Endothelial cell of umbilical vein (primary cell): ENCODE results near the gene MYCL. TPM values are rescaled to one million over a fixed set of nuclear protein-coding genes. Genes with fewer than 3 reads are reported as not detected.

Experiments used
- BruUV-seq: library from RNA; stranded (reverse); fragments of 400-500 nt; replicated peaks from 2 replicates; lab custom pipeline; 2021; lab: Mats Ljungman, UMichigan
- CTCF ChIA-PET: fragments of 300-600, 350-600 bp; sonication (Branson Sonifier 250); formaldehyde crosslinking; loops from one replicate; lab custom pipeline; 2021; ENCODE audit warnings: antibody characterized with exemption, inconsistent platforms; lab: Charles Lee
- POLR2A ChIA-PET: fragments of 300-600, 350-600 bp; sonication (Branson Sonifier 250); formaldehyde crosslinking; loops from one replicate; lab custom pipeline; 2021; ENCODE audit warnings: antibody characterized with exemption, inconsistent platforms; lab: Charles Lee
- DNase-seq: peaks from one replicate; pipeline ENCODE4 v3.0.0-alpha.2; 2011; ENCODE audit warnings: low read depth, low spot score
- FAIRE-seq: peaks from 2 replicates; lab custom pipeline; 2011; peaks lifted over from hg19 to GRCh38; lab: Jason Lieb, UNC
- H2AFZ ChIP-seq: 2 replicates; pipeline ENCODE4 v1.6.0; 2012; ENCODE audit warnings: low read depth, low read length, control low read depth, inconsistent platforms
- H3K27ac ChIP-seq: 2 replicates; pipeline ENCODE4 v1.5.1; 2011; ENCODE audit warnings: low read depth, mild to moderate bottlenecking, control low read depth, low read length, moderate library complexity; ENCODE audit not compliant: insufficient read depth
- H3K27me3 ChIP-seq, 2 experiments: 2 replicates each; pipeline versions ENCODE4 v1.6.0 to v1.6.1; 2011; ENCODE audit warnings: low read length in 2 of 2, mixed read lengths in 1 of 2; ENCODE audit not compliant: control insufficient read depth in 2 of 2, insufficient read depth in 2 of 2
- H3K36me3 ChIP-seq, 2 experiments: 2 replicates in 1 of 2; 3 replicates in 1 of 2; pipeline ENCODE4 v1.5.1; 2011; ENCODE audit warnings: low read length in 2 of 2, mild to moderate bottlenecking in 1 of 2, moderate library complexity in 1 of 2; ENCODE audit not compliant: control insufficient read depth in 2 of 2, insufficient read depth in 2 of 2; ENCODE audit errors: extremely low read depth in 1 of 2
- H3K4me1 ChIP-seq: 3 replicates; pipeline ENCODE4 v1.5.1; 2011; ENCODE audit warnings: mild to moderate bottlenecking, low read length; ENCODE audit not compliant: control insufficient read depth, insufficient read depth; ENCODE audit errors: extremely low read depth
- H3K4me2 ChIP-seq: 2 replicates; pipeline ENCODE4 v1.6.1; 2011; ENCODE audit warnings: low read length, control low read depth, mixed read lengths; ENCODE audit not compliant: insufficient read depth
- H3K4me3 ChIP-seq, 3 experiments: fragments of 200-600 bp in 1 of 3; sonication (generic), shearing (Covaris generic) in 1 of 3; replicated peaks in 1 of 3; 2 replicates each; pipeline ENCODE4 v1.5.1; 2011 to 2016; ENCODE audit warnings: control low read depth in 3 of 3, low read length in 3 of 3, mild to moderate bottlenecking in 2 of 3, inconsistent platforms in 1 of 3, low read depth in 1 of 3, moderate library complexity in 1 of 3; ENCODE audit not compliant: insufficient read depth in 1 of 3
- H3K79me2 ChIP-seq: 2 replicates; pipeline ENCODE4 v1.6.0; 2012; ENCODE audit warnings: low read length, inconsistent platforms; ENCODE audit not compliant: control insufficient read depth, insufficient read depth
- H3K9ac ChIP-seq: replicated peaks from 2 replicates; pipeline ENCODE3; 2011; ENCODE audit warnings: low read length, control low read depth; ENCODE audit not compliant: insufficient read depth; ENCODE audit errors: extremely low read depth
- H3K9me1 ChIP-seq: replicated peaks from 3 replicates; pipeline ENCODE4 v1.6.0; 2011; ENCODE audit warnings: mild to moderate bottlenecking, low read length; ENCODE audit not compliant: control insufficient read depth, insufficient read depth; ENCODE audit errors: extremely low read depth
- H3K9me3 ChIP-seq: replicated peaks from 2 replicates; pipeline ENCODE4 v1.5.1; 2012; ENCODE audit warnings: low read length, inconsistent platforms; ENCODE audit not compliant: control insufficient read depth, insufficient read depth
- H4K20me1 ChIP-seq: replicated peaks from 2 replicates; pipeline ENCODE3; 2011; ENCODE audit warnings: mild to moderate bottlenecking, low read length; ENCODE audit not compliant: control insufficient read depth, insufficient read depth; ENCODE audit errors: extremely low read depth
- EZH2 ChIP-seq: IDR thresholded peaks from 2 replicates; pipeline ENCODE4 v1.6.1; 2012; ENCODE audit warnings: borderline replicate concordance, low read depth, mild to moderate bottlenecking, moderate library complexity, low read length, inconsistent platforms; ENCODE audit not compliant: severe bottlenecking
- FOS ChIP-seq: IDR thresholded peaks from 2 replicates; pipeline ENCODE4 v1.6.1; 2011; ENCODE audit warnings: mild to moderate bottlenecking, low read length, moderate library complexity, borderline replicate concordance; ENCODE audit not compliant: insufficient read depth
- GATA2 ChIP-seq: IDR thresholded peaks from 2 replicates; pipeline ENCODE4 v1.7.0; 2011; ENCODE audit warnings: low read depth, mild to moderate bottlenecking, moderate library complexity, mixed read lengths, low read length; ENCODE audit not compliant: insufficient read length, insufficient read depth
- JUN ChIP-seq: IDR thresholded peaks from 2 replicates; pipeline ENCODE4 v1.6.1; 2011; ENCODE audit warnings: borderline replicate concordance, low read depth; ENCODE audit not compliant: insufficient read length, insufficient read depth
- MYC ChIP-seq: IDR thresholded peaks from one replicate; pipeline ENCODE4 v1.6.1; 2011; ENCODE audit warnings: mild to moderate bottlenecking, low read depth, low read length
- POLR2A ChIP-seq: IDR thresholded peaks from 2 replicates; pipeline ENCODE4 v1.6.1; 2012; ENCODE audit warnings: low read depth, mild to moderate bottlenecking, control low read depth, low read length
- POLR2AphosphoS5 ChIP-seq: IDR thresholded peaks from 2 replicates; pipeline ENCODE4 v1.6.1; 2012; ENCODE audit warnings: low read depth, mild to moderate bottlenecking, control low read depth, low read length, moderate library complexity; ENCODE audit not compliant: insufficient read depth
- dilution Hi-C: fragments of 300-500 bp; cut with MboI; formaldehyde crosslinking; loops from one replicate; pipeline ENCODE4 v1.15.0; 2019; ENCODE audit warnings: low sequenced_read_pairs; ENCODE audit not compliant: extremely low pct_ligation_motif_present
- intact Hi-C: fragments of 100-400 bp; cut with micrococcal nuclease; formaldehyde crosslinking; loops from one replicate; pipeline ENCODE4 v1.10.0; 2022
- polyA plus RNA-seq, 4 experiments: library from polyadenylated mRNA; depleted of rRNA in 3 of 4; stranded (reverse) in 3 of 4; unstranded in 1 of 4; fragments of >200 nt; gene quantifications; 2 replicates each; pipeline versions ENCODE4 v1.2.1 to v1.2.3, GENCODE V29; 2011 to 2012; ENCODE audit warnings: missing spikeins in 1 of 4
- total RNA-seq: library from RNA; stranded (reverse); gene quantifications from 2 replicates; pipeline ENCODE4 v1.2.3, GENCODE V29; 2021
- TF ChIP-seq, protein P1 (sequence below), 2 donors: IDR thresholded peaks; 1 replicate in 1 of 2; 2 replicates in 1 of 2; pipeline ENCODE4 v1.5.1; 2011; ENCODE audit warnings: low read length in 2 of 2, mild to moderate bottlenecking in 2 of 2, moderate library complexity in 2 of 2, control low read depth in 1 of 2, inconsistent platforms in 1 of 2, low read depth in 1 of 2; ENCODE audit not compliant: insufficient read depth in 1 of 2; ENCODE audit errors: extremely low read depth in 1 of 2
- TF ChIP-seq, protein P2 (sequence below): IDR thresholded peaks from 2 replicates; pipeline ENCODE4 v1.6.1; 2011; ENCODE audit not compliant: insufficient read depth, insufficient read length

MYCL gene
- total and polyA plus RNA-seq, 2 donors (not counting 3 experiments of a cell fraction or from before 2014, with no cell fraction given): 1.3 to 2.1 TPM

DNA sequence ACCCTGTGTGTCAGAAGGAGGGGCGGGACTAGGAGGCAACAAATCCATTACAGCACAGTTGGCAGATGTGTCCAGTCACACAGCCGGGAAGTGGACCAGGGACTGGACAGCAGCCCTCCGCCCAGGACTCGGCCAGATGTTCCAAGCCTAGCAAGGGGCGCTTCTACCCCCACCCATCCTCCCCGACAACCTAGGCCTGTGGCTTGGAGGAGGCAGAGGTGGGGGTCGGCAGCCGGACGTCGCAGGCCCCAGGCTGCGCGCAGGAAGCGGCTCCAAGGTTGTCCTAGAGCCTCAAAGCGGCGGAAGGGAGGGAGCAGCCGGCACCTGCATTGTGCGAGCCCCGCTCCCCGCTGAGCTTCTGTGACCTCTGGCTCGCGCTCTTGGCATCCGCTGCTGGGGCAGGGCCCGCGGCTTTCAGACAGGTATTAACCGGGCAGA is 20.6 kb upstream of the MYCL start:
- CTCF ChIA-PET: interaction anchor here (1.9 kb wide), 1 partner anchor 20 kb away, joined by 8 read pairs; the partner anchor contains the start of gene MYCL

More for the DNA sequence above, 20.6 kb upstream of the MYCL start:
- Histone ChIP-seq H3K9me1 (no peaks in the 10 kb centered on the region), H3K9ac (no peak overlapping the region), H3K4me2 (no peak overlapping the region), H2AFZ (no peak overlapping the region), H3K4me1 (no peaks in the 10 kb centered on the region), H3K27ac (no peak overlapping the region), H4K20me1 (no peaks in the 10 kb centered on the region), H3K9me3 (no peaks in the 10 kb centered on the region), H3K36me3 (no peaks in the 10 kb centered on the region), H3K27me3 (peaks cover 0 to 10% of the 10 kb centered on the region in 2 experiments), H3K79me2 (no peaks in the 10 kb centered on the region), H3K4me3 (no peak overlapping the region)
- DNase-seq (no peak), FAIRE-seq (no peak)
- dilution Hi-C loops: no loop called here
- POLR2A ChIA-PET: no interaction called here
- TF ChIP-seq POLR2AphosphoS5 (no peak), GATA2 (no peak), POLR2A (no peak), EZH2 (no peak), FOS (no peak), JUN (no peak), MYC (no peak)
- TF ChIP-seq, protein P1, sequence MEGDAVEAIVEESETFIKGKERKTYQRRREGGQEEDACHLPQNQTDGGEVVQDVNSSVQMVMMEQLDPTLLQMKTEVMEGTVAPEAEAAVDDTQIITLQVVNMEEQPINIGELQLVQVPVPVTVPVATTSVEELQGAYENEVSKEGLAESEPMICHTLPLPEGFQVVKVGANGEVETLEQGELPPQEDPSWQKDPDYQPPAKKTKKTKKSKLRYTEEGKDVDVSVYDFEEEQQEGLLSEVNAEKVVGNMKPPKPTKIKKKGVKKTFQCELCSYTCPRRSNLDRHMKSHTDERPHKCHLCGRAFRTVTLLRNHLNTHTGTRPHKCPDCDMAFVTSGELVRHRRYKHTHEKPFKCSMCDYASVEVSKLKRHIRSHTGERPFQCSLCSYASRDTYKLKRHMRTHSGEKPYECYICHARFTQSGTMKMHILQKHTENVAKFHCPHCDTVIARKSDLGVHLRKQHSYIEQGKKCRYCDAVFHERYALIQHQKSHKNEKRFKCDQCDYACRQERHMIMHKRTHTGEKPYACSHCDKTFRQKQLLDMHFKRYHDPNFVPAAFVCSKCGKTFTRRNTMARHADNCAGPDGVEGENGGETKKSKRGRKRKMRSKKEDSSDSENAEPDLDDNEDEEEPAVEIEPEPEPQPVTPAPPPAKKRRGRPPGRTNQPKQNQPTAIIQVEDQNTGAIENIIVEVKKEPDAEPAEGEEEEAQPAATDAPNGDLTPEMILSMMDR (IDR thresholded peaks at IDR 0.05; ENCODE audit: extremely low read depth in 1 of 2, insufficient read depth in 1 of 2, low read depth in 1 of 2, low read length in 2 of 2): no peak
- TF ChIP-seq, protein P2, sequence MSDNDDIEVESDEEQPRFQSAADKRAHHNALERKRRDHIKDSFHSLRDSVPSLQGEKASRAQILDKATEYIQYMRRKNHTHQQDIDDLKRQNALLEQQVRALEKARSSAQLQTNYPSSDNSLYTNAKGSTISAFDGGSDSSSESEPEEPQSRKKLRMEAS: no peak
- intact Hi-C loops: no loop called here
- BruUV-seq: no TSS peak
